ENCODE measurements around the gene TAAR8.
"Not testable (repeated sequence)": the region's sequence is repeated elsewhere in the genome, so short reads cannot be mapped to it uniquely, and the experiment has no call there.

The TAAR8 gene

DNA sequence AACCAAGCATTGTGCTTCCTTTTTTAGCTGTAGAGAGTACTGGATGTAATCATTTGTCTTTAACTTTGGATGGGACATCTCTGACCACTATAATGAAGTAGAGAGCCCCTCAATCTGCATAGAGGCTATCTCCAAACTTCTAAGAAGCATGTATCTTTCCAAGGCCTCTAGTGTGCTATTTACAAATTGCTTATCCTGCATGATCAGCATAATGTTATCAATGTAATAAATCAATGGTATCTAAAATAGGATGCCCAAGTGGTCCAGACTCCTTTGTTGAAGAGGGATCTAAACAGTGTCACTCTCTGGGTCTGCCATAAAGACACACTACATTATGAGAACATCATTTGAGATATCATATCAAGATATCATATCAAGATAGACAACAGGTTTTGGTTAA lies 7.6 kb upstream of the TAAR8 start:
- no peak for DNase-seq (ENCODE audit: low read depth, low spot score)

DNA sequence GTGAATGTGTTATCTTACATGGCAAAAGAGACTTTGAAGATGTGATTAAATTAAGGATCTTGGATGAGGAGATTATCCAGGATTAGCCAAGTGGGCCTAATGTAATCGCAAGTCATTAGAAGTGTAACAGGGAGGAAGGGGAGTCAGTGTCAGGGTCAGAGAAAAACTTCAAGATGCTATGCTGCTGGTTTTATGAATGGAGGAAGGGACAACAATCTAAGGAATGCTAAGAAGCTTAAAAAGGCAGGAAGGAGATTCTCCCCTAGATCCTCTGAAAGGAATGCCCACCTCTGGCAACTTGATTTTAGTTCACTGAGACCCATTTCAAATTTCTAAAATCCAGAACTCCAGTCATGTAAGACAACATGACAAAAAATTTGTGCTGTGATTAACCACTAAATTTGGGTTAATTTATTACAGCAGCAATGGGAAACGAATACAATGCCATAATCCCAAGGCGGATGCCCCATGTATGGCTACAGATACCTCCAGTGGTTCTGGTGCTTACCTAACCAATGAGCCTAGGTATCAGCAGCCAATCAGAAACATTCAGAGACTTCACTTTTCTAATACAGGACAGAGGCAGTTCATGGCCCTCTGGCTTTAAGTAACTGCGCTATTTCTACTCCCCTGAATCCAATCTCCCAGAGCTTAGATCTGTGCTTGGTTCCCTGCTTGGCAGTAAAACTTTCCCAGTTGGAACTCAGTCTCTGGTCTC lies 3.6 kb upstream of the TAAR8 start:
- no peak for DNase-seq (ENCODE audit: low read depth, low spot score)

DNA sequence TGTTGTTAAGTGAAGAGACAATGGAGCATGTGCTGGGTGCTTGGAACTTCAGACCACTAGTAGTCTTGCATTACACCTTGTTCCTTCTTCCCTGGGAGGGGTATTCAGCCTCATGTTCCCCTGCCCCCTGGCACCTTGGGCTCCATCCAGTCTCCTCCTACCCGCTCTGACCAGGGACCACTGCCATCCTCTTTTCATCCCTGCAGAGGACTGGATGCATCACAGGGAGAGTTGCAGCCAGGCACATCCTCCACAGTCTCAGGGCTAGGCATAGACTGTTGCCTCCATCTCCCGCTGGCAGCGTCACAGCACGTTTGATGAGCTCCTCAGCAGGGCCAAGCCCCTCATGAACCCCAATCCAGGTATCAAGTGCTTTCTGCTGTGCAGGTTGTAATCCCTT lies 1.3 kb upstream of the TAAR8 start:
- no peak for DNase-seq (ENCODE audit: low read depth, low spot score)

DNA sequence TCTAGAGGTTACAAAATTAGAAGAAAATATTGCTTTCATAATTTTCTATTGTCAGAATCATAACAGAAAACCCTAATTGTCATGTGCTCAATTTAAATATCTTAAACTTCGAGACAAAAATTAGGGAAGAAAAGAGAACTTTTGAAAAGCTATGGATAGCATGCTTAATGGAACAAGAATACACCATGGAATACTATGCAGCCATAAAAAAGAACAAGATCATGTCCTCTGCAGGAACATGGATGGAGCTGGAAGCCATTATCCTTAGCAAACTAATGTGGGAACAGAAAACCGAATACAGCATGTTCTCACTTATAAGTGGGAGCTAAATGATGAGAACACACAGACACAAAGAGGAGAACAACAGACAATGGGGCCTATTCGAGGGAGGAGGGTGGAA lies 7.6 kb downstream of the TAAR8 start:
- DNase-seq (ENCODE audit: low read depth, low spot score) = not testable (repeated sequence)

DNA sequence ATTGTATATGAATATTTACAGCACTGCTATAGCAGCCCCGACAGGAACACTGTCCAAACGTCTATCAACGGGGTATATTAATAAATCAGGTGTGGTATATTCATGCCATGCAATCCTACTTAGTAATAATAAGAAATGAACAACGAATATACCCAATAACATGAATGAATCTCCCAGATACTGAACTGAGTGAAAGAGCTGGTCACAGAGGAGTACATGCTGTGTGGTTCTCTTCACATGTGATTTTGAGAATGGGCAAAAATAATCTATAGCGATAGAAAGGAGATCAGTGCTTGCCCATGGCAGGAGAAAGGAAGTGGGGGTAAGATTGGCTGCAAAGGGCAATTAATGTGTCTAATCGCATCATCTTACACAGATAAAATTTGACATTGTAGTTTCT lies 13.9 kb downstream of the TAAR8 start:
- no peak for DNase-seq (ENCODE audit: low read depth, low spot score)

DNA sequence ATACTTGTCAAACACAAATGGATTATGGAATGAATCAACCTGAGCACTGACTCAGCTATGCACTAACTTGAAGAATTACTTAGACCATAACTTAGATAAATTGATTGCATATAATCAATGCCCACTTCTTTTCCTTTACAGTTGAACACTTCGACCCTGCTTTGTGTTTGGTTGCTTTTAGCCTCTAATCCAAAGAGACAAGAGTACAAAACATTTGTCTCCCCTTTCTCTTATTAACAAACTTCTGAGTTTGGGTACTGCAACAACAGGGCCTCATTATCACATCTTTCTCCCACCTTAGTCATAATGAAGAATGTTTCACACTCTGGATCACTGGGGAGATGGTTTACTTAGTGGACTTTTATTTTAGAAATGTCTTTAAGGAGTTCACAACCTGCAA lies 15.1 kb downstream of the TAAR8 start:
- DNase-seq (ENCODE audit: low read depth, low spot score) = no peak

DNA sequence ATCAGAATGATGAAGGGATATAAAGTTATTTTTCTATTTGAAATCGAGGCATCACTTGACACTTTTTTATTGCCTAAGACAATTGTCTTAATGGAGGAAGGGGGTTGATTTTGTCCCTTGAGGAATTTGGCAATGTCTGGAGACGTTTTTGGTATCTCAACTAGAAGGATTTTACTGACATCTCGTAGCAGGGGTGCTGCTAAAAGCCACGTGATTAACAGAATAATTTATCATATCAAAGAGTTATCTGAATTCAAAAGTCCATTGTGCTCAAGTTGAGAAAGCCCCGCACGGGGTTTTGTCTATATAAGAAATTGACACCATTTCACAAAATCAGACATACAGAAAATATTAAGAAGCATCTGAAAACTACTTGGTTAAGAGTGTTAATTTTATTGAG lies 16.1 kb downstream of the TAAR8 start:
- no peak for DNase-seq (ENCODE audit: low read depth, low spot score)

DNA sequence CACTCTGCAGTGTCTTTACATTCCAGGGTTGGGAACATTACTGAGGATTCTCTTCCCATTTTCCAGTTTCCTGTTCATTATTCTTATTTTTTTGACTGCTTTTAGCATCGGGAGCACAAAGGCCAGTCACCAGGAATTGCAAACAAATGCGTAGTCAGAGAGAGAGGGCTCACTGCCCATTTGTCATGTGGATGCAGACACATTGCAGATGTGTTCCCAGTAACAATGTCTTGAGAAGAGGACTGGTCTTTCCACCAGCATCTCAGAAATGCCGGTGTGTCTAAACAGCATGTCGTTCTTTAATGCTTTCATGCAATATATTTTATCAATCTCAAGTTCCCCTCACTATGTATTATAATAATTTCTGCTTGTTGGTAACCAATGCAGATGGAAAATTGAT lies 16.7 kb downstream of the TAAR8 start:
- no peak for DNase-seq (ENCODE audit: low read depth, low spot score)

DNA sequence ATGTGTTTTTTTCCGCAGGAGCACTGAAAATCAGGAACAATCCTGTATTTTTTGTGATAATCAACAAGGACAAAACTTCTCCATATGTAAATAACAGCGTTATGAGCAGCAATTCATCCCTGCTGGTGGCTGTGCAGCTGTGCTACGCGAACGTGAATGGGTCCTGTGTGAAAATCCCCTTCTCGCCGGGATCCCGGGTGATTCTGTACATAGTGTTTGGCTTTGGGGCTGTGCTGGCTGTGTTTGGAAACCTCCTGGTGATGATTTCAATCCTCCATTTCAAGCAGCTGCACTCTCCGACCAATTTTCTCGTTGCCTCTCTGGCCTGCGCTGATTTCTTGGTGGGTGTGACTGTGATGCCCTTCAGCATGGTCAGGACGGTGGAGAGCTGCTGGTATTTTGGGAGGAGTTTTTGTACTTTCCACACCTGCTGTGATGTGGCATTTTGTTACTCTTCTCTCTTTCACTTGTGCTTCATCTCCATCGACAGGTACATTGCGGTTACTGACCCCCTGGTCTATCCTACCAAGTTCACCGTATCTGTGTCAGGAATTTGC lies 17.8 kb downstream of the TAAR8 start, which contains the start of gene TAAR6:
Gene TAAR6, plus strand, starts transcription at position 102 of the 557 bp plus-strand sequence. Its CDS starts 0 bp downstream, at position 102.
- DNase-seq (ENCODE audit: low read depth, low spot score) = no peak

DNA sequence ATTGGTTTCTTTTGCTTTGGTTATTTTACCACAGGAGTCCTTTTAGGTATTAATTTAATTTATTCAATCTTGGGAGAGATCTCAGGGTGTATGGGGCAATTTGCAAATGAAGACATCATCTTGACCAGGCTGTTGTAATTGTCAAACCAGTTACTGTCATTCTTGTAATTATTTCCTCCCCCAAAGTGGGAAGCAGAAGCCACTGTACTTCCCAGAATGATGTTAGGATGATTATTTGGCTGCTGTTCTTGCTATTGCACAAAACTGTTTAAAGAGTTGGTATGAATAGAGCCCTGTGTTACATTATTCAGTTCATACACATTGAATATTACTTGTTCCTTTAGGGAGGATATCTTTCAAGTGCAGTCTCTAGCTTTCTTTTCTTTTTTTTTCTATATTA lies 19.3 kb downstream of the TAAR8 start:
- no peak for DNase-seq (ENCODE audit: low read depth, low spot score)

DNA sequence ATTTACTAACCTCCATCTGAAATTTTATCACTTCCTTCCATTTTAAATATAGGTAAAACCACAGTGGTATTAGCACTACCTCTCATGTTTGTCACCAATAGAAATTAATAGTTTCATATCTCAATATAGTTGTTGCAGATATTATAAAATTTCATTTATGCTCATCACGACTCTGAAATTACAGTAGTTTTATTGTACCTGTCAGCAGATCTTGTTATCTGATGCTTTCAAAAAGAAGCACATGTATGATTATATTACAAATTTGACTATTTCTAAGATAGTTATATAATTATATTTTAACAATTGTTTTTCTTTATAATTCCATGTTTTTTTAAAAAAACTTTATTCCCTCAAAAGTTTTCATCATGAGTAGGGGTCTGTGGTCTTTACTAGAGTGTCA lies 32.2 kb downstream of the TAAR8 start:
- no peak for DNase-seq (ENCODE audit: low read depth, low spot score)

DNA sequence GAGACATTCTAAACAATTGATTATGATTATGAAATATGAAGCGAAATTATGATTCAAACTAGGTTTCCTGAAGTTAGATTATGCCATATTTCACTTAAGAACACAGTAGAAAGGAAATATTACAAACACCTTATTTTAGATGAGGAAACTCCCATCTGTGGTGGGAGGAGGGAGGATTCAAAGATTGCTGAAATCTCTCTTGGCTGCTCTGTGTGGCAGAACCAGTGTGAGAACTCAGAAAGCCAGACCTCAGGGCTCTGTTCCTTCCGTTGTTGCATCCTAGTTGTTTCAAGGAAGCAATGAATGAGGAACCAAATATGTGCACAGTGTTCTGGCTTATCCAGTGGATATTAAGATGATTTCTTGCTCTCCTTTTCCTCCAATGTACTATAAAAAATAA lies 35.0 kb downstream of the TAAR8 start:
- no peak for DNase-seq (ENCODE audit: low read depth, low spot score)

DNA sequence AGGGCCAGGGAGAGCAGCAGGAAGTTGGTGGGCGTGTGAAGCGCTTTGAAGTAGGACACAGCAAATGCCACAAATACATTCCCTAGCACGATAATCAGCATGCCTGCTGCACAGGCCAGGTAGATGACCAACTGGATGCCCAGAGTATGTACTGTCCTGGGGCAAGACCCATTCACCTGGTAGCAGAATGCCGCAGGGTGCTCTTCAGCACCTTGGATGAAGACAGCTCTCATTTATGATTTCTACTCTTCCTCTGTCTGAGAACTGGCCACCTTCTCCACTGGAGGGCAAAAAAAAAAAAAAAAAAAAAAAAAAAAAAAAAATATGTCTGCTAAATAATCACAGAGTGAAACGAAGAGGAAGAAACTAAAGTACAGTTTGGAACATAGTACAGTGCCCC lies 37.0 kb downstream of the TAAR8 start, which contains the start of gene TAAR5:
Gene TAAR5, minus strand, starts transcription at position 288 of the 400 bp plus-strand sequence. Its CDS starts 55 bp downstream, at position 233.
- no peak for DNase-seq (ENCODE audit: low read depth, low spot score)

DNA sequence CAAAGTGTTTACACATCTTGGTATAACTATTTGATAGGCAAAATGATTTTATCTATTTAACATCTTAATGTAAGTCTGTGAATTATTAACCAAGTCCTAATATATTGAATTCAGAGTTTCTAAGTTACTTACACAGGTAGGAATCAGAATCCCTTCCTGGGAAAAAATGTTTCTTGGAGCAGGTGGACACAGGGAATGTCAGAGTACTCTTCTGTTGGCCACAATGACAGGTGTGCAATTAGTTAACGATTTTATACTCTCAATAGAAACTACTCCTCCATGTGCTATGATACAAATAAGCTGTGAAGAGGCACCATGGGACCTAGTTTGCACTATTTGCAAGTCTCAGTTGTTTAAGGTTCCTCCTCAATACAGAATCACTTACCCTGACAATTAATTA lies 37.9 kb downstream of the TAAR8 start:
- DNase-seq (ENCODE audit: low read depth, low spot score) = no peak

DNA sequence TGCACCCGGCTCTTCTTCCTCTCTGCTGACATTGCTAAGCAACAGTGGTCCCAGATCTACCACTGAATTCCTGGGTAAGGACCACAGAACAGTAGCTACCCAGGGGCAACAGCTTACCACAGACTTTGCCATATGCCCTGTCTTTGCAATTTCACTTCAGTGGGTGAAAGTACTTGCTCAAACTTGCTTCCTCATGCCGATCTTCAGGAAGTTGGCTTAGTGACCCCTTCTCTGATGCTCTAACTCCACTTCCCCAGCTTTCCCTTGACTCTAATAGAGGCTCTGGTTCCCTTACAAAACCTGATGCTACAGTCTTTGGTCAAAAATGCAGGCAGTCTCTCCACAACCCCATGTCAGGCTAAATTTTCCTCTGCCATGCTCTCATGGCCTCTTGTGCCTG lies 40.4 kb downstream of the TAAR8 start:
- DNase-seq (ENCODE audit: low read depth, low spot score) = no peak

DNA sequence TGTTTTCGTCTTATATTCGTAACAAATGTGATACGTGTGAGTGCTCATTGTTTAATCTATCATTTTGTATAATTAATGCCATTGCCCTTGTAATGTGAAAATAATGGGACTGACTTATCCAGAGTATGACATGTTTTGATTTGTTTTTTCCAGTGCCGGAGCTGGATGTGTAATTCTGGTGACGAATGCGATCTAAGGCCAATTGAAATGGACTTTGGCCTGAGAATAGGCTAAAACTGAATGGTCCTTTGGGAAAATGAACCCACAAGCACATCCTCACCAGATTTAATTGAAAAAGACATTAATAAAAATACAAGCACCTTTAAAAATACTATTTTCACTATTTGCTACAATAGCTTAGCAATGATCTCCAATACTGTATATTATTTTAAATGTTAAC lies 43.7 kb downstream of the TAAR8 start:
- DNase-seq (ENCODE audit: low read depth, low spot score) = no peak

DNA sequence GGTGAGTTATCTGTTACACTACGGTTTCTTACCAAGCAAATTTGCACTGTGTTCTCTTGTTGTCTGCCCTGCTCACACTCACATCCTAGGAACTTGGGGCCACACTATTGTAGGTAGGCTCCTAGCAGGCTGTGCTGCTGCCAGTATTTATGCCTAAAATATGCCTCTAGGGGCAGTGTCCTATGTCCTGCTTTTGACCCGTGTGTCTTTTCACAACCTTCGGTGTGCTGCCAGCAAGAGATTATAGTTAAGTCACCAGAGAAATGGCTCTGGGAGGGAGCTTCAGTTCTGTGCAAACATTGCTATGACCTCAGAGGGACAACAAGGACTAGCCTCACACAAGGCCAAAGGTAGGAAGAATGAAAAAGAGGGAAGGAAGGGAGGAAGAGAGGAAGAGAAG lies 46.0 kb downstream of the TAAR8 start:
- DNase-seq (ENCODE audit: low read depth, low spot score) = no peak

DNA sequence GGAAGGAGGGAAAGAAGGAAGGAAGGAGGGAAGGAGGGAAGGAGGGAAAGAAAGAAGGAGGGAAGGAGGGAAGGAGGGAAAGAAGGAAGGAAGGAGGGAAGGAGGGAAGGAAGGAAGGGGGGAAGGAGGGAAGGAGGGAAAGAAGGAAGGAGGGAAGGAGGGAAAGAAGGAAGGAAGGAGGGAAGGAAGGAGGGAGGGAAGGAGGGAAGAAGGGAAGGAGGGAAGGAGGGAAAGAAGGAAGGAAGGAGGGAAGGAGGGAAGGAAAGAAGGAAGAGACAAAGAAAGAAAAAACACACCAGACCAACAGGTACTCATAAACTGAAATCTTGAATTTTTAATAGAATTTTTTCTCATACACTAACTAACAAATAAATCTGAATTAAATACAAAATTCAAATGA lies 48.4 kb downstream of the TAAR8 start:
- DNase-seq (ENCODE audit: low read depth, low spot score) = not testable (repeated sequence)

Measured in smooth muscle cell of the brain vasculature (primary cell).